RWPE1 (cell line): ENCODE data around the gene RXFP1.

ENCODE experiments used
- CTCF ChIA-PET: fragments of 350-600 bp; sonication (Branson Sonifier 250); formaldehyde crosslinking; extraction: SDS; loops from one replicate; lab custom pipeline; 2021; lab: Yijun Ruan, JAX
- POLR2A ChIA-PET: fragments of 400-600 bp; formaldehyde crosslinking; extraction: SDS; loops from one replicate; lab custom pipeline; 2020; ENCODE audit warnings: antibody characterized with exemption; ENCODE audit not compliant: low non-redundant PET; lab: Yijun Ruan, JAX
- DNase-seq: peaks from one replicate; pipeline ENCODE4 v3.0.0; 2012; ENCODE audit warnings: low spot score
- H3K27ac ChIP-seq: fragments of 450-650 bp; 2 replicates; pipeline ENCODE4 v1.5.1; 2017
- CTCF ChIP-seq: fragments of 450-650 bp; conservative IDR thresholded peaks from 2 replicates; pipeline ENCODE4 v1.5.1; 2017; ENCODE audit warnings: low read depth, mild to moderate bottlenecking

RXFP1 gene

GRCh38 chr4:158581161-158581560 lies 59.5 kb downstream of the RXFP1 start:
- CTCF ChIA-PET, result no interaction called here
- H3K27ac ChIP-seq, result no peak overlapping the region
- no peak for DNase-seq
- TF ChIP-seq CTCF, result no peak
- POLR2A ChIA-PET, result no interaction called here

DNA sequence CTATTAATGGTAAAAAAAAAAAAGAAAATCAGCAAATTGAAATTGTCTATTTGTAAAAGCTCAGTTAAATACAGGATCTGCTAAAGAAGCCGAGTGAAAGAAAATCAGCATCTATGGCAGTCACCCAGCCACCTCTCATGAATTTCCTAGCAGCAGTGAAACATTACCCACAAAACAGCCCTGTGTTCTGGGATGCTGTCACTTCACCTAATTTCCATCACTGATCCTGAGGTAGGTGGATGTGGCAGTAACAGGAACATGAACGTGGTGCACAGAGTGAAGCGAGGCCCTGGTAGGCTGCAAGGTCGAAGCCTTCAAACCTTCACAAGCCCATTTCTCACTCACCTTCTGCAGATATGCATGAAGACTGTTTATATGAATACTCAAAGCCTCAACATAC lies 65.2 kb downstream of the RXFP1 start:
- DNase-seq, result no peak
- POLR2A ChIA-PET, result no interaction called here
- CTCF ChIA-PET, result no interaction called here
- no peak for TF ChIP-seq CTCF
- H3K27ac ChIP-seq, result no peak overlapping the region

DNA sequence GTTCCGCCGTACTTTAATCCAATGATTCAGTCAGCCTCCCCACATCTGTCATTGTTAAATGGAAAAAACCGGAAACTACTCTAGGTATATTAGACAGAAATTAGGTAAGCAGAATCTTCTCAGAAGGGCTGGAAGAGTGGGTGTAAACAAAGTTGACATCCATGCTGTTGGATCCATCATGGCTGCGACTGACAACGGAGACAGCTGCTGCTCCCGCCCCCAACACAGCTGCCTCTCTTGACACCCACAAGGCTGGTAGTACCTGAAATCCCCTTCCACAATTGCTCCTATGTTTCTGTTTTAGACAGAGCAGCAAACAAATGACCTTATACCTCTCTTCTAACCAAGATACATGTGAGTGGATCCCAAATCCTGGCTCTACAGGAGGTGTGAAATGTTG lies 66.6 kb downstream of the RXFP1 start:
- H3K27ac ChIP-seq, result no peak overlapping the region
- DNase-seq, result no peak
- ChIA-PET CTCF (no interaction called here), POLR2A (no interaction called here)
- no peak for TF ChIP-seq CTCF

- no peak overlapping the region for H3K27ac ChIP-seq
- CTCF ChIA-PET, result no interaction called here
- DNase-seq, result no peak
- POLR2A ChIA-PET, result no interaction called here
- no peak for TF ChIP-seq CTCF
Observed at GRCh38 chr4:158588777-158589176, 67.1 kb downstream of the RXFP1 start.

- no peak overlapping the region for H3K27ac ChIP-seq
- no peak for DNase-seq
- TF ChIP-seq CTCF, result no peak
- ChIA-PET POLR2A (no interaction called here), CTCF (no interaction called here)
Observed at GRCh38 chr4:158590306-158590705, 68.6 kb downstream of the RXFP1 start.

DNA sequence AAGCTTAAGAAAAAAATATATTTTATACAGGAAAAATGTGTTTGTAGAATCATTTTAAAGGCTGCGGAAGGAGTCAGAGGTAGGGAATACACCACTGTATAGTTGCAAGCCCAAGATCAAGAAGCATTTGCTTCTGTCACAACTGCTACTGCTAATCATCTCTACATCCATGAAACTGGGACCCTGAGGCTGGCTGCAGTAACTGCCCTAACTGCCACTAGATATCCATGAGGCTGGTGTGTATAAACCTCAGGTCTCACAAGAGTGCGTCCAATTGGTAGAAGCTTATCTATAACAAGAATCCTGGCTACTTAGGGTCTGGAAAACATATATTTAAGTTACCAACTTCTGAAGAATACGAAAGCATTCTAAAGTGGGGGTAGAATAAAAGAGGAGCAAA lies 69.1 kb downstream of the RXFP1 start:
- no peak overlapping the region for H3K27ac ChIP-seq
- POLR2A ChIA-PET, result no interaction called here
- CTCF ChIA-PET, result no interaction called here
- no peak for DNase-seq
- TF ChIP-seq CTCF, result no peak
